Ectodermal cell (in vitro differentiated cells): Measurements from ENCODE around the gene MPV17L. TPM values are rescaled to one million over a fixed set of nuclear protein-coding genes. Genes with fewer than 3 reads are reported as not detected.
"Not testable (repeated sequence)": the region's sequence is repeated elsewhere in the genome, so short reads cannot be mapped to it uniquely, and the experiment has no call there.

Experiments
- H3K27ac ChIP-seq: 2 replicates; pipeline ENCODE4 v1.7.0; 2013; ENCODE audit warnings: mild to moderate bottlenecking, low read depth, low read length; ENCODE audit not compliant: insufficient read depth, poor library complexity, severe bottlenecking
- H3K27me3 ChIP-seq: 2 replicates; pipeline ENCODE4 v1.7.0; 2013; ENCODE audit warnings: mild to moderate bottlenecking, low read length; ENCODE audit not compliant: insufficient read depth, control insufficient read depth, poor library complexity, severe bottlenecking
- H3K36me3 ChIP-seq: one replicate; pipeline ENCODE4 v1.7.0; 2013; ENCODE audit warnings: low read length; ENCODE audit not compliant: control insufficient read depth, insufficient read depth
- H3K4me1 ChIP-seq: one replicate; pipeline ENCODE4 v1.7.0; 2013; ENCODE audit warnings: low read length; ENCODE audit not compliant: control insufficient read depth, insufficient read depth
- H3K4me3 ChIP-seq: 2 replicates; pipeline ENCODE4 v1.7.0; 2013; ENCODE audit warnings: low read depth, low read length, control low read depth; ENCODE audit not compliant: insufficient read depth
- H3K9me3 ChIP-seq: 2 replicates; pipeline ENCODE4 v1.7.0; 2013; ENCODE audit warnings: mild to moderate bottlenecking, low read length, moderate library complexity; ENCODE audit not compliant: control insufficient read depth
- WGBS, 2 experiments: methylation state at CpG; one replicate each; pipeline ENCODE4 v1.1.7; 2013; ENCODE audit warnings: missing lambda C conversion rate in 2 of 2; 5-methylcytosine and 5-hydroxymethylcytosine counted together
- polyA plus RNA-seq, 4 experiments: library from polyadenylated mRNA; stranded (reverse); fragments of 50-300 nt; gene quantifications; one replicate each; pipeline ENCODE4 v1.2.3, GENCODE V29; 2013

The MPV17L gene
- polyA plus RNA-seq (2013, experiment 1 of 4), result 1.0 TPM
- 0.78 TPM for polyA plus RNA-seq (2013, experiment 2 of 4)
- polyA plus RNA-seq (2013, experiment 3 of 4), result 0.64 TPM
- polyA plus RNA-seq (2013, experiment 4 of 4), result 1.0 TPM

DNA sequence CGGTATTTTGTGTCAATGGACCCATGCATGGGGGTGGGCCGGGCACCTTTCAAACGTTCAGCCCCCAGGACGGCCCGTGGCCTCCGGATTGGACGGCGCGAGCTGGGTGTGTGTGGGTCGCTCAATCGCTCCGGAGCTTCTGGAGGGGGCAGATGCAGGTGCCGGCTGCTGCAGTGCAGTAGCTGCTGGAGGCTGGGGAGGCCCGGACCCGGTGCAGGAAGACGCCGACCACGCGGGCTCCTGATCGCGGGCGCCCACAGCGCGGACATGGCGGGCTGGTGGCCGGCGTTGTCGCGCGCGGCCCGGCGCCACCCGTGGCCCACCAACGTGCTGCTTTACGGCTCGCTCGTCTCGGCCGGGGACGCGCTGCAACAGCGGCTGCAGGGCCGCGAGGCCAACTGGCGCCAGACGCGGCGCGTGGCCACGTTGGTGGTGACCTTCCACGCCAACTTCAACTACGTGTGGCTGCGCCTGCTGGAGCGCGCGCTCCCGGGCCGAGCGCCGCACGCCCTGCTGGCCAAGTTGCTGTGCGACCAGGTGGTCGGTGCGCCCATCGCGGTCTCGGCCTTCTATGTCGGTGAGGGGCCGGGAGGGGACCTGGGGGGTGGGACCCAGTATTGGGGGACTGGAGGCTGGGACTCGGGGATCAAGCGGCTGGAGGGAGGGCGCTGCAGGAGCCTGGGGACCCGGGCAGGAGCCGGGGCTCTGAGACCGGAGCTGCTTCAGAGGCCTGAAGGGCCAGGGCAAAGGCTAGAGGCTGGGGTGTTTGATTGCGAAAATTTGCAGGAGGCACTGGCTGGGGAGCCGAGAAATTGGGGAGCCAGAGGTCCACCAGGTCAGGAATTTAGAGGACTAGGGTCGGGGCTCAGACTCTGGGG lies at the start of gene MPV17L:
MPV17L (plus strand) TSS at position 124 of the 878 bp plus-strand sequence; CDS start at position 268, 144 bp downstream.
- H3K9me3 ChIP-seq, H3K36me3 ChIP-seq, H3K27ac ChIP-seq, H3K4me1 ChIP-seq: not testable (repeated sequence)
- WGBS, 2 experiments, result 6 to 9% methylated on average over 79 of the region's 79 CpGs
- Histone ChIP-seq H3K27me3 (peaks cover 12% of the 10 kb centered on the region), H3K4me3 (peak within 1 kb of the TSS; percentile 34)

DNA sequence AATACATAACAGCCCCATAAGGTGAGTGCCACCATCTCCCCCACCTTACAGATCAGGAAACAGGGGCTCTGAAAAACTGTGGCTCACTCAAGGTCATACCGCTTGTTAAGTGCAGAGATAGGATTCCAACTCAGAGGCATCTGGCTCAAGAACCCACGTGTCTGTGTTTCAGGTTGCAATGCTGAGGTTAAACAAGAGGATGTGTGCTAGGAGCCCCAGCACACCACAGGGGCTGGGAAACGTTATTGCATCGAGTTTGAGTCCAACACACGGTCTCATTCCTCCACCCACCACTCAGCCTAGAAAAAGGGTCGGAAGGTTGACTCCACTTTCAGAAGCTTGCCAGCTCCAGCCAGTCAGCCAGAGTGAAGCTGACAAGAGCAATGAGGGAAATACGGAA lies 46.8 kb upstream of the MPV17L start:
- H3K27me3 ChIP-seq, H3K36me3 ChIP-seq, H3K9me3 ChIP-seq, H3K4me3 ChIP-seq, H3K27ac ChIP-seq, H3K4me1 ChIP-seq: not testable (repeated sequence)
- no CpG with 5 or more reads among the region's 7 CpGs for WGBS, 2 experiments

DNA sequence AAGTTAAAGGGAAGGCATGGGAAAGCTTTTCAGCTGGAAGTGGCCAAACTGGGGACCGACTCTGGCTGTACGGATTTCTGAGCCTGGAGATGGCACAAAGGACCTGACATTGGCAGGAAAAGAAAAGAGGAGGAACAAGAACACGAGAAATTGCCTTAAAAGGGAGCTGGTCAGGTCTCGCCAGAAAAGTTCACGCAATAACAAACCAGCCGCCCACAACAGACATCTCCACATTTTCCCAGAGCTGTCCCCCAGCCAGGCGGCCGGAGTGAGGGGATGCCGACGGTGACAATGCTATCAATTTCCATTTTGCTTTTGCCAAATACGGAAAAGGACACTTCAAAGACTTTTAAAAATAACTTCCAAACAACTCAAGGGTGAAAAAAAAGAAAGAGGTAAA lies 44.3 kb upstream of the MPV17L start:
- H3K9me3 ChIP-seq, H3K4me1 ChIP-seq, H3K27ac ChIP-seq, H3K27me3 ChIP-seq, H3K36me3 ChIP-seq, H3K4me3 ChIP-seq: not testable (repeated sequence)
- no CpG with 5 or more reads among the region's 11 CpGs for WGBS, 2 experiments

DNA sequence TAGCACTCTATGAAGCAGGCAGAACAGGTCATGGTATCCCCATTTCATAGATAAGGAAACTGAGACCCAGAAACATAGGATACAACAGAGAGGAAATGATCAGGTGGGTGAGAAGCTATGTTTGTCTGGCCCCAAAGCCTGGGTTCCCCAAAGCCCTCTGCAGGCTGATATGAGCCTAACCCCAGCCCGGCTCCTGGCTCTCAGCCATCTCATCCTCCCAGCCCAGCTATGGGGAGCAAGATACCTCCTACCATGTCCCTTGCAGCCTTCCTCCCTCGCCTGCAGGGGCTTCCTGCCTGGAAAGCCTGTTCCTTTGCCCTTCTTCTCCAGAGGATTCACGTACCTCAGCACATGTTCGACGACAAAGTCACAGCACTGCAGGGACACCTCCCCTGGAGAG lies 43.8 kb upstream of the MPV17L start:
- no CpG with 5 or more reads among the region's 5 CpGs for WGBS, 2 experiments
- not testable (repeated sequence) for H3K4me1 ChIP-seq, H3K4me3 ChIP-seq, H3K9me3 ChIP-seq, H3K36me3 ChIP-seq, H3K27ac ChIP-seq, H3K27me3 ChIP-seq

DNA sequence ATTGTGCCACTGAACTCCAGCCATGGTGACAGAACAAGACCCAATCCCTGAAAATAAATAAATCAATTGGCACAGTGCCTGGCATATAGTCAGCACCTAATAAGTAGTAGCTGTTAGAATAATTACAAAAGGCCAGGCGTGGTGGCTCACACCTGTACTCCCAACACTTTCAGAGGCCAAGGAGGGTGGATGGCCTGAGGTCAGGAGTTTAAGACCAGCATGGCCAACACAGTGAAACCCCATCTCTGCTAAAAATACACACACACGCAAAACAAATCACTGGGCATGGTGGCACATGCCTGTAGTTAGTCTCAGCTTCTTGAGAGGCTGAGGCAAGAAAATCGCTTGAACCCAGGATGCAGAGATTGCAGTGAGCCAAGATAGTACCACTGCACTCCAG lies 42.7 kb upstream of the MPV17L start:
- 57 to 100% methylated on average over 1 of the region's 3 CpGs for WGBS, 2 experiments
- H3K9me3 ChIP-seq, H3K4me3 ChIP-seq, H3K4me1 ChIP-seq, H3K36me3 ChIP-seq, H3K27ac ChIP-seq, H3K27me3 ChIP-seq: not testable (repeated sequence)

DNA sequence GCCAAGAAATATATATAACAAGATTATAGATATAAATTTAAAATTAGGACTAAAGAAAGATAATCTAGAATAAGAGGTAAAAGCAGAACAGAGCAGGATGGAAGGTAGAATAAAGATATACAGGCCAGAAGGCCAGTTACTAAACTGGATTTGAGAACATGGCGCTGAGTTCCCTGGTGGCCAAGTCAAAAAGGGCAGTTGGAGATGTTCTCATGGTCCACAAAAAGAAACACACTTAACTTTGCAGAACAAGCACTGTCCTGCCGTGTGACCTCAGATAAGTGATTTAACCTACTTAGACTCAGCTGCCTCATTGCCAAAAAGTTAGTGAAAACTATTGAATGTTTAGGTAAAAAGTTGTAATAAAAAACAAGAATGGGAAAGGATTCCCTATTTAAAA lies 40.7 kb upstream of the MPV17L start:
- WGBS, 2 experiments, result no CpG with 5 or more reads among the region's 2 CpGs
- H3K9me3 ChIP-seq, H3K27me3 ChIP-seq, H3K4me3 ChIP-seq, H3K27ac ChIP-seq, H3K36me3 ChIP-seq, H3K4me1 ChIP-seq: not testable (repeated sequence)

DNA sequence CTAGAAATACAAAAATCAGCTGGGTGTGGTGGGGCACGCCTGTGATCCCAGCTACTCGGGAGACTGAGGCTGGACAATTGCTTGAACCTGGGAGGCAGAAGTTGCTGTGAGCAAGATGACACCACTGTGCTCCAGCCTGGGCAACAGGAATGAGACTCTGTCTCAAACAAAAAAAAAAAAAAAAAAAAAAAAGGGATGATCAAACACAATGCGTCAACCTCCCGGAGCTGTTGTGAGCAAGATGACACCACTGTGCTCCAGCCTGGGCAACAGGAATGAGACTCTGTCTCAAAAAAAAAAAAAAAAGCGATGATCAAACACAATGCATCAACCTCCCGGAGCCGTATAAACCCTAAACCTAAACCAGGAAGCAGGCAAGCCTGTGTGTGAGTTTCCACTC lies 38.1 kb upstream of the MPV17L start:
- not testable (repeated sequence) for H3K9me3 ChIP-seq, H3K4me1 ChIP-seq, H3K27ac ChIP-seq, H3K4me3 ChIP-seq, H3K27me3 ChIP-seq, H3K36me3 ChIP-seq
- WGBS, 2 experiments, result no CpG with 5 or more reads among the region's 7 CpGs

DNA sequence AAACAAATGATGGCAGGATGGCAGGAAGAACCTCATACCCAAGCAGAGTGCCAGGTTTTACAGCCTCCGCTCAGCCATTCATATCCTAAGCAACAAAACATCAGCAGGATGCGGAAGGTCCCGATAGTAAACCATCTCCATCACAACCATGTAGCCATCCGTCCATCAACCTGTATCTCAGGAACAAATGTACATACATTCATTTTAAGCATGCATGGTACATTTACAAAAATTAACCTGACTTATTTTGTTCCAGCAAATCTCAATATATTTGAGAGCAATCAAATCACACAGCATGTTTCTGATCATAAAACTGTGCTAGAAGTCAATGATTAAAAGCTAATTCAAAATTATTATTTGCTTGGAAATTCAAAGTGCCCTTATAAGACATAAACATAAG lies 17.4 kb upstream of the MPV17L start, which contains the start of gene NPIPA5:
NPIPA5 (minus strand) TSS at position 101 of the 400 bp plus-strand sequence; CDS start at position 101, 0 bp downstream.
- not testable (repeated sequence) for H3K27ac ChIP-seq, H3K4me3 ChIP-seq, H3K27me3 ChIP-seq, H3K4me1 ChIP-seq, H3K36me3 ChIP-seq, H3K9me3 ChIP-seq
- WGBS, 2 experiments, result no CpG with 5 or more reads among the region's 4 CpGs

DNA sequence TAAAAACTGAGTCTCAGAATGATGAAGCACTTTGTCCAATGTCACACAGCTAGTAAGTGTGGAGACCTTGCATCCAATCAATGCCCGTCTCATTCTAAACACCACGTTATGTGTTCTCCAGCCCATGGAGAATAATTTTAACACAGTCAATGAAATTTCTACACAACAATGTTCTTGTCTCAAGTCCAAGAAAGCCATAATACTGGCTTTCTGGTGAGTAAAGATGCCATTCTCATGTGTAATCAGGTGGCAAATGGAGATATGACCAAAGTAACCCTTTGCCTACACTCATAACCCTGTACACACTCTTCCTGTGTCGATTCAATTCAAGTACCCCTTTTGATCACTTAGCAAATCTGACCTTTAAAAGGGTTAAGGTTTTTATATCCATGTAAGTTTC lies 12.7 kb upstream of the MPV17L start:
- WGBS, 2 experiments, result 83% methylated on average over 1 of the region's 3 CpGs; no CpG with 5 or more reads in 1 of the 2 experiments
- H3K9me3 ChIP-seq, H3K4me3 ChIP-seq, H3K4me1 ChIP-seq, H3K27ac ChIP-seq, H3K27me3 ChIP-seq, H3K36me3 ChIP-seq: not testable (repeated sequence)

DNA sequence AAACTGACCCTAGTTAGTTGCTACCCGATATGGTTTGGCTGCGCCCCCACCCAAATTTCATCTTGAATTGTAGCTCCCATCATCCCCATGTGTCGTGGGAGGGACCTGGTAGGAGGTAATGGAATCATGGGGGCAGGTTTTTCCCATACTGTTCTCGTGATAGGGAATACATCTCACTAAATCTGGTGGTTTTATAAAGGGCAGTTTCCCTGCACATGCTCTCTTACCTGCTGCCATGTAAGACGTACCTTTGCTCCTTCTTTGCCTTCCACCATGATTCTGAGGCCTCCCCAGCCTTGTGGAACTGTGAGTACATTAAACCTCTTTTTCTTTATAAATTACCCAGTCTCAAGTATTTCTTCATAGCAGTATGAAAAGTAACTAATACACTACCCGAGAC lies 7.5 kb upstream of the MPV17L start:
- WGBS, 2 experiments, result 94 to 96% methylated on average over 5 of the region's 6 CpGs
- H3K4me3 ChIP-seq, H3K27ac ChIP-seq, H3K27me3 ChIP-seq, H3K4me1 ChIP-seq, H3K9me3 ChIP-seq, H3K36me3 ChIP-seq: not testable (repeated sequence)
